SK-N-SH (cell line): Measurements from ENCODE around the gene ASIC2. TPM values are rescaled to one million over a fixed set of nuclear protein-coding genes. Genes with fewer than 3 reads are reported as not detected.

ENCODE experiments used
- CTCF ChIA-PET: fragments of 300-600, 350-600 bp; formaldehyde crosslinking; extraction: SDS; loops from one replicate; lab custom pipeline; 2021; lab: Yijun Ruan, JAX
- POLR2A ChIA-PET: fragments of 350-600 bp; sonication (Branson Sonifier 250); formaldehyde crosslinking; extraction: SDS; loops from one replicate; lab custom pipeline; 2020; ENCODE audit warnings: antibody characterized with exemption, inconsistent platforms; lab: Yijun Ruan, JAX
- DNase-seq: peaks from one replicate; pipeline ENCODE4 v3.0.0; 2012
- H2AFZ ChIP-seq: fragments of 200-600 bp; sonication (generic); 2 replicates; pipeline ENCODE4 v1.8.1; 2016; ENCODE audit warnings: antibody characterized with exemption, mild to moderate bottlenecking, low read depth
- H3F3A ChIP-seq: fragments of 200-600 bp; sonication (generic); replicated peaks from 2 replicates; pipeline ENCODE3; 2016; ENCODE audit warnings: antibody characterized with exemption, mild to moderate bottlenecking; ENCODE audit not compliant: insufficient read depth
- H3K27ac ChIP-seq, 2 experiments: fragments of 200-500 bp in 1 of 2; fragments of 200-600 bp in 1 of 2; sonication (Bioruptor generic) in 1 of 2; sonication (generic), shearing (Covaris generic) in 1 of 2; 2 replicates each; pipeline versions ENCODE4 v1.5.1 to v1.6.1; 2014 to 2016; ENCODE audit warnings: low read depth in 2 of 2, inconsistent platforms in 1 of 2, low read length in 1 of 2, mild to moderate bottlenecking in 1 of 2, mixed read lengths in 1 of 2
- H3K27me3 ChIP-seq: fragments of 200-600 bp; sonication (generic), shearing (Covaris generic); 2 replicates; pipeline ENCODE4 v1.6.1; 2016; ENCODE audit warnings: mixed run types; ENCODE audit not compliant: insufficient read depth
- H3K36me3 ChIP-seq, 2 experiments: fragments of 200-500 bp in 1 of 2; fragments of 200-600 bp in 1 of 2; sonication (Bioruptor generic) in 1 of 2; sonication (generic) in 1 of 2; replicated peaks in 1 of 2; 2 replicates each; pipeline versions ENCODE3 to v1.5.1; 2014 to 2016; ENCODE audit warnings: low read length in 1 of 2, mild to moderate bottlenecking in 1 of 2; ENCODE audit not compliant: insufficient read depth in 2 of 2, control insufficient read depth in 1 of 2
- H3K4me1 ChIP-seq, 2 experiments: fragments of 200-500 bp in 1 of 2; fragments of 200-600 bp in 1 of 2; sonication (Bioruptor generic) in 1 of 2; sonication (generic), shearing (Covaris generic) in 1 of 2; 2 replicates each; pipeline versions ENCODE4 v1.5.1 to v1.6.1; 2014 to 2016; ENCODE audit warnings: low read depth in 1 of 2, low read length in 1 of 2, mixed run types in 1 of 2; ENCODE audit not compliant: insufficient read depth in 2 of 2, control insufficient read depth in 1 of 2
- H3K4me2 ChIP-seq: fragments of 200-600 bp; sonication (generic), shearing (Covaris generic); 2 replicates; pipeline ENCODE4 v1.6.1; 2017; ENCODE audit warnings: mixed run types
- H3K4me3 ChIP-seq, 2 experiments: fragments of 200-500 bp in 1 of 2; fragments of 200-600 bp in 1 of 2; sonication (Bioruptor generic) in 1 of 2; sonication (generic), shearing (Covaris generic) in 1 of 2; 2 replicates each; pipeline versions ENCODE4 v1.5.1 to v1.8.1; 2014 to 2016; ENCODE audit warnings: low read depth in 2 of 2, inconsistent platforms in 1 of 2, low read length in 1 of 2, mild to moderate bottlenecking in 1 of 2, mixed read lengths in 1 of 2, moderate library complexity in 1 of 2
- H3K79me2 ChIP-seq: fragments of 200-600 bp; sonication (generic); 2 replicates; pipeline ENCODE4 v1.8.1; 2017; ENCODE audit warnings: mild to moderate bottlenecking; ENCODE audit not compliant: insufficient read depth
- H3K9ac ChIP-seq: fragments of 200-600 bp; sonication (generic); 2 replicates; pipeline ENCODE4 v1.6.1; 2017; ENCODE audit warnings: mixed run types
- H3K9me2 ChIP-seq: fragments of 200-600 bp; sonication (generic); 2 replicates; pipeline ENCODE4 v1.6.1; 2017; ENCODE audit warnings: mixed run types
- H3K9me3 ChIP-seq: fragments of 200-600 bp; sonication (generic); 2 replicates; pipeline ENCODE4 v1.6.1; 2017; ENCODE audit warnings: mixed run types, mild to moderate bottlenecking, moderate library complexity
- H4K20me1 ChIP-seq: fragments of 200-600 bp; sonication (generic); 2 replicates; pipeline ENCODE4 v1.6.1; 2017; ENCODE audit warnings: mild to moderate bottlenecking, mixed run types; ENCODE audit not compliant: insufficient read depth
- CTCF ChIP-seq: fragments of 200-600 bp; sonication (generic); IDR thresholded peaks from 2 replicates; pipeline ENCODE4 v1.6.1; 2017; ENCODE audit warnings: antibody characterized with exemption, mild to moderate bottlenecking, moderate library complexity
- EP300 ChIP-seq, 2 experiments: IDR thresholded peaks; 2 replicates each; pipeline versions ENCODE4 v1.4.0 to v1.6.1; 2012; ENCODE audit warnings: borderline replicate concordance in 1 of 2, low read depth in 1 of 2, low read length in 1 of 2
- EZH2phosphoT487 ChIP-seq: fragments of 200-600 bp; sonication (generic); IDR thresholded peaks from 2 replicates; pipeline ENCODE4 v1.6.1; 2017; ENCODE audit warnings: low read depth, mixed run types, mild to moderate bottlenecking, antibody characterized with exemption, moderate library complexity, borderline replicate concordance
- GATA2 ChIP-seq: sonication (generic); formaldehyde crosslinking; IDR thresholded peaks from 2 replicates; pipeline ENCODE4 v1.5.0; 2020; ENCODE audit warnings: mild to moderate bottlenecking, missing genetic modification reagents
- IRF3 ChIP-seq: fragments of 150-350 bp; IDR thresholded peaks from 2 replicates; pipeline ENCODE4 v1.6.1; 2016; ENCODE audit warnings: mild to moderate bottlenecking, low read depth, low read length
- JUND ChIP-seq: IDR thresholded peaks from 2 replicates; pipeline ENCODE4 v1.4.0; 2012
- MXI1 ChIP-seq: IDR thresholded peaks from 2 replicates; pipeline ENCODE4 v1.6.1; 2012; ENCODE audit warnings: mild to moderate bottlenecking, low read depth, low read length, improper control_type of control experiment
- RAD21 ChIP-seq: IDR thresholded peaks from 2 replicates; pipeline ENCODE4 v1.6.1; 2012; ENCODE audit warnings: mild to moderate bottlenecking, low read length
- RCOR1 ChIP-seq: fragments of 150-350 bp; IDR thresholded peaks from 2 replicates; pipeline ENCODE4 v1.6.1; 2017; ENCODE audit warnings: antibody characterized with exemption, low read length
- RXRA ChIP-seq: IDR thresholded peaks from 2 replicates; pipeline ENCODE4 v1.4.0; 2012; ENCODE audit warnings: low read depth, mild to moderate bottlenecking, borderline replicate concordance
- SIN3A ChIP-seq: IDR thresholded peaks from 2 replicates; pipeline ENCODE4 v1.6.1; 2012; ENCODE audit warnings: low read depth, mild to moderate bottlenecking, low read length, moderate library complexity, borderline replicate concordance
- TAF1 ChIP-seq: IDR thresholded peaks from 2 replicates; pipeline ENCODE4 v1.6.1; 2012; ENCODE audit warnings: low read depth, mild to moderate bottlenecking, low read length, moderate library complexity, borderline replicate concordance
- TEAD4 ChIP-seq: IDR thresholded peaks from 2 replicates; pipeline ENCODE4 v1.4.0; 2012; ENCODE audit warnings: mild to moderate bottlenecking, borderline replicate concordance; ENCODE audit not compliant: insufficient read depth
- USF1 ChIP-seq: IDR thresholded peaks from 2 replicates; pipeline ENCODE4 v1.4.0; 2012; ENCODE audit warnings: low read depth, borderline replicate concordance
- USF2 ChIP-seq: fragments of 150-350 bp; IDR thresholded peaks from 2 replicates; pipeline ENCODE4 v1.6.1; 2017; ENCODE audit warnings: antibody characterized with exemption, low read length, low read depth, borderline replicate concordance
- WGBS: methylation state at CpG from one replicate; pipeline ENCODE4 v1.1.6; 2017; ENCODE audit warnings: low lambda C conversion rate; 5-methylcytosine and 5-hydroxymethylcytosine counted together
- polyA plus RNA-seq, 3 experiments: library from polyadenylated mRNA; depleted of rRNA; stranded (reverse); fragments of >200 nt; gene quantifications; 2 replicates each; pipeline ENCODE4 v1.2.3, GENCODE V29; 2012

The ASIC2 gene
- polyA plus RNA-seq, 1 of the 3 experiments (the other 2 are of a cell fraction), result 0.08 TPM

GRCh38 chr17:33137426-33137825 lies 155.7 kb downstream of the ASIC2 start:
- Histone ChIP-seq H3K4me3 (no peak overlapping the region), H3K4me1 (peaks cover 0 to 4% of the 10 kb centered on the region in 2 experiments; a peak in 1 of 4 replicates), H3K79me2 (no peaks in the 10 kb centered on the region), H3F3A (no peaks in the 10 kb centered on the region), H3K36me3 (no peaks in the 10 kb centered on the region), H3K27me3 (no peaks in the 10 kb centered on the region), H3K4me2 (no peak overlapping the region), H3K27ac (no peak overlapping the region), H2AFZ (no peak overlapping the region), H4K20me1 (no peaks in the 10 kb centered on the region), H3K9me3 (no peaks in the 10 kb centered on the region)
- CTCF ChIA-PET, result no interaction called here
- no peak for TF ChIP-seq JUND
- TF ChIP-seq EP300 (IDR thresholded peaks at IDR 0.05; ENCODE audit: borderline replicate concordance in 1 of 2, low read depth in 1 of 2, low read length in 1 of 2), result no peak
- TF ChIP-seq RCOR1, result no peak
- TF ChIP-seq USF2, result no peak
- TF ChIP-seq RXRA, result no peak
- no peak for TF ChIP-seq TEAD4
- TF ChIP-seq USF1, result no peak
- TF ChIP-seq EZH2phosphoT487, result no peak
- no peak for TF ChIP-seq GATA2 (CRISPR knock-in tag)
- TF ChIP-seq RAD21, result no peak
- TF ChIP-seq SIN3A, result no peak
- TF ChIP-seq MXI1, result no peak
- TF ChIP-seq, all 33 proteins: peak for 0
- DNase-seq, result no peak
- H3K9ac ChIP-seq, result no peak overlapping the region
- no peaks in the 10 kb centered on the region for H3K9me2 ChIP-seq
- POLR2A ChIA-PET, result no interaction called here

GRCh38 chr17:33135691-33136090 lies 157.4 kb downstream of the ASIC2 start:
- H3K4me1 ChIP-seq, result peaks cover 0 to 4% of the 10 kb centered on the region in 2 experiments; a peak in 1 of 4 replicates
- H3K9me2 ChIP-seq, result no peaks in the 10 kb centered on the region
- no peaks in the 10 kb centered on the region for H3F3A ChIP-seq
- no peak overlapping the region for H2AFZ ChIP-seq
- H3K79me2 ChIP-seq, result no peaks in the 10 kb centered on the region
- no peak for DNase-seq
- H3K9me3 ChIP-seq, result no peaks in the 10 kb centered on the region
- no peaks in the 10 kb centered on the region for H3K27me3 ChIP-seq
- no peak overlapping the region for H3K4me3 ChIP-seq
- TF ChIP-seq USF1 (no peak), JUND (no peak), EZH2phosphoT487 (no peak), RCOR1 (no peak), USF2 (no peak), TAF1 (no peak), IRF3 (no peak), CTCF (no peak)
- no peak overlapping the region for H3K4me2 ChIP-seq
- WGBS, result 12% methylated on average over 4 of the region's 4 CpGs
- POLR2A ChIA-PET, result no interaction called here
- CTCF ChIA-PET, result no interaction called here
- H3K27ac ChIP-seq, result no peak overlapping the region
- no peak overlapping the region for H3K9ac ChIP-seq
- no peaks in the 10 kb centered on the region for H4K20me1 ChIP-seq
- no peaks in the 10 kb centered on the region for H3K36me3 ChIP-seq
